Esophagus muscularis mucosa (tissue), 4 donors: Measurements from ENCODE around the gene PADI4.

Experiments used
- EP300 ChIP-seq: sonication (generic); formaldehyde crosslinking; IDR thresholded peaks from one replicate; pipeline ENCODE4 v1.6.1; 2017; ENCODE audit warnings: antibody characterized with exemption
- POLR2A ChIP-seq: fragments of 450-650 bp; IDR thresholded peaks from one replicate; pipeline ENCODE4 v1.6.1; 2017; ENCODE audit warnings: antibody characterized with exemption, moderate library complexity, mild to moderate bottlenecking, low read depth
- TF ChIP-seq, protein P1 (sequence below), 3 experiments: fragments of 200-600 bp in 2 of 3; fragments of 450-650 bp in 1 of 3; sonication (generic) in 2 of 3; IDR thresholded peaks; one replicate each; pipeline ENCODE4 v1.5.1; 2017 to 2019; ENCODE audit warnings: antibody characterized with exemption in 3 of 3, mild to moderate bottlenecking in 2 of 3, moderate library complexity in 1 of 3

- TF ChIP-seq, protein P1, sequence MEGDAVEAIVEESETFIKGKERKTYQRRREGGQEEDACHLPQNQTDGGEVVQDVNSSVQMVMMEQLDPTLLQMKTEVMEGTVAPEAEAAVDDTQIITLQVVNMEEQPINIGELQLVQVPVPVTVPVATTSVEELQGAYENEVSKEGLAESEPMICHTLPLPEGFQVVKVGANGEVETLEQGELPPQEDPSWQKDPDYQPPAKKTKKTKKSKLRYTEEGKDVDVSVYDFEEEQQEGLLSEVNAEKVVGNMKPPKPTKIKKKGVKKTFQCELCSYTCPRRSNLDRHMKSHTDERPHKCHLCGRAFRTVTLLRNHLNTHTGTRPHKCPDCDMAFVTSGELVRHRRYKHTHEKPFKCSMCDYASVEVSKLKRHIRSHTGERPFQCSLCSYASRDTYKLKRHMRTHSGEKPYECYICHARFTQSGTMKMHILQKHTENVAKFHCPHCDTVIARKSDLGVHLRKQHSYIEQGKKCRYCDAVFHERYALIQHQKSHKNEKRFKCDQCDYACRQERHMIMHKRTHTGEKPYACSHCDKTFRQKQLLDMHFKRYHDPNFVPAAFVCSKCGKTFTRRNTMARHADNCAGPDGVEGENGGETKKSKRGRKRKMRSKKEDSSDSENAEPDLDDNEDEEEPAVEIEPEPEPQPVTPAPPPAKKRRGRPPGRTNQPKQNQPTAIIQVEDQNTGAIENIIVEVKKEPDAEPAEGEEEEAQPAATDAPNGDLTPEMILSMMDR (IDR thresholded peaks at IDR 0.05) = no peak
- TF ChIP-seq EP300 (no peak), POLR2A (no peak)
Observed at GRCh38 chr1:17333081-17333480, 25.1 kb downstream of the PADI4 start.
